CD4-positive, alpha-beta T cell treated with Interleukin-2 at 100 ng/mL for 4 hours (primary cell): ENCODE results near the gene OARD1.
"Not testable (repeated sequence)": the region's sequence is repeated elsewhere in the genome, so short reads cannot be mapped to it uniquely, and the experiment has no call there.

Source experiments
- DNase-seq: peaks from one replicate; pipeline ENCODE4 v3.0.0-alpha.2; 2020; ENCODE audit warnings: low spot score

The OARD1 gene

DNA sequence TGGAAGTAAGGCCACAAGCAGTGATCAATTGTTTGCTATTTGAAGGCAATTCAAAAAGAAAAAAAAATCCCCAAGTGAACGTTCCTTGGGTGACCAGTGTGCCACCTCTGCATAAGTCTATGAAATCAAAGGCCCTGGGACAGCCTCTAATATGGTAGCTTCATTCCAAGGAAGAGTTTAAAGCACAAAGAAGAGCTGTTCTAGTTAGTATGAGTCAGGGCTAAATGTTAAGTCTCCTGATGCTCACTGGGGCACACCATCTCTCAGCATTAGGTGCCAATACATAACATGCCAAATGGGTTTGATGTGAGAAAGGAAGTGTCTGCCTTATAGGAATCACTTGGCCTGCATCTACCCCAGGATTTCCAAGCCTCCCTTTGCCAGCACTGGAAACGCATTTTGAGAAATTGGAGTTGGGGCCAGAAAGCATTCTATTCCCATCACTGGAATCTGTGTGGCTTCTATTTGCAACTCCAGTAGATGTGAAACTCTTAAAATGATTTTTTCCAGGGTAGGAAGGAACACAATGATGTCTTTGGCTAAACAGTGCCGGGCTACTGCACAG is 46.1 kb downstream of the OARD1 start:
- no peak for DNase-seq

DNA sequence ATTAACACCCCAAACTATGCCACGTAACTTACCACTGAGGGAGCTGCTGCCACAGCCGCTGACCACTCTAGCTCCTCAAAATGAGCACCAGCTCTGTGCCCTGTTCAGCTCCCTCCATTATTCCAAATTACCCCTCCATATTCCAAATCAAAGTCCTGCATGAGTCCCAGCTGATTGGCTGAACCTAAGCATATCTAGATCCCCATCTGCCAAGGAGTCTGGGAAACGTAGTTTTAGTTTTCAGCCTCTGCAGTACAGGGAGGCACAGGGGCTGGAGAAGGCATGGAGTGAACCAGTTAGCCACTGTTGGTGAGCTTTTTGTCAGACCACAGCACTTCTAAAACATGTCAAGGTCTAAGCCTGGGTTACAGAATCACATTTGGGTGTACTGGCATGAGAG is 49.0 kb downstream of the OARD1 start:
- DNase-seq = no peak

DNA sequence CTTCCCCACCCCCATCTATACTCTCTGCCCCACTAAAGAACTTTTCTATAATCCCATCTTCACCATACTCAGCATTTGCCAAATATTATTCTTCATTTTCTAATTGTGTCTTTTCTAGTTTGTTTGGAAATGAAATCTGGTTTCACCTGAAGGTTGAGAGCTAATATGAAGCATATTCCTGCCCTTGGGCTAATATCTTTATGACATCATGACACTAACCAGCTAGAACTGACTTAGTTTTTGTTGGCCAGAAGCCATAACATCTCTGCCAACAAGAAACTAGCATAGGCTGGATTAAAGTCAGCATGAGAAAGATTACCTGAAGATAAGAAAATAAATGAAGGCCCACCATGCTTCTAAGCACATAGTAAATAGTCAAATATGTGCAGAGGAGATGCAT is 49.9 kb downstream of the OARD1 start:
- no peak for DNase-seq

DNA sequence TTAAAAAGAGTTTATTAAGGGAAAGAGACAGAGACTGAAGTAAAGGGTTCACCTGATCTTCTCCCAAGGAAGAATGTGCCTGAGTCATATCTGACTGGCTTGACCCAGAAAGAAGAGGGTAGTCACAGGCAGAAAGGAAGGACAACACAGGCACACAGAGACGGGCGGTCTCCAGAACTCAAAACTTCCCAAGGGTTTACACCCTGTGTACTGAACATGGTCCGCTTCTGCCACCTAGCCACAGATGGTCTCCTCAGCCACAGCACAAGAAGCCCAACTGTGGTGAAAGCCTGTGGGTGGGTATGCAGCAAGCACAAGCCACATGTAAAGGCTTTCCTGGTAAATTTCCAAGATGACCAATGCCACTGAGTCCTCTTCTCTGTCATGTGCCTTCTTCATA is 50.3 kb downstream of the OARD1 start:
- no peak for DNase-seq

DNA sequence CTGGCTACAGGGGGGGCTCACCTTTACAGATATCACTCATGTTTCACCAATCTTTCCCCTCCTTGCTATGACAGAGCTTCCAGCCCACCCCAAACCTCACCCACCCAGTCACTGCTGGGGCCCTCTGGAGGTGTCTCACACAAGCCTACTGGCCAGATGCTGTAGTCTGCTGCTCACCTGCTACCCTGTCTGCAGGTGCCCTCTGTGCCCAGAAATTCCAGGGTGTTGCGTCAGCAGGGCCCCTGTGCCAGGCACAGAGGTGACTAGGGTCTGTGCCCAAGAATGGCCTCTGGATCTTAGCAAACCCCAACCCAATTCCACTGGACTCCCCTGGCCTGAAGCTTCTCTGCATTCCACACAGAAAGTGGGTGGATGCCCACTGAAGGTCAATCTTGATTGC is 54.5 kb downstream of the OARD1 start:
- DNase-seq = no peak

DNA sequence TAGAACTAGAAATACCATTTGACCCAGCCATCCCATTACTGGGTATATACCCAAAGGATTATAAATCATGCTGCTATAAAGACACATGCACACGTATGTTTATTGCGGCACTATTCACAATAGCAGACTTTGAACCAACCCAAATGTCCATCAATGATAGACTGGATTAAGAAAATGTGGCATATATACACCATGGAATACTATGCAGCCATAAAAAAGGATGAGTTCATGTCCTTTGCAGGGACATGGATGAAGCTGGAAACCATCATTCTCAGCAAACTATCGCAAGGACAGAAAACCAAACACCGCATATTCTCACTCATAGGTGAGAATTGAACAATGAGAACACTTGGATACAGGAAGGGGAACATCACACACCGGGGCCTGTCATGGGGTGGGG is 56.3 kb downstream of the OARD1 start:
- DNase-seq = not testable (repeated sequence)

DNA sequence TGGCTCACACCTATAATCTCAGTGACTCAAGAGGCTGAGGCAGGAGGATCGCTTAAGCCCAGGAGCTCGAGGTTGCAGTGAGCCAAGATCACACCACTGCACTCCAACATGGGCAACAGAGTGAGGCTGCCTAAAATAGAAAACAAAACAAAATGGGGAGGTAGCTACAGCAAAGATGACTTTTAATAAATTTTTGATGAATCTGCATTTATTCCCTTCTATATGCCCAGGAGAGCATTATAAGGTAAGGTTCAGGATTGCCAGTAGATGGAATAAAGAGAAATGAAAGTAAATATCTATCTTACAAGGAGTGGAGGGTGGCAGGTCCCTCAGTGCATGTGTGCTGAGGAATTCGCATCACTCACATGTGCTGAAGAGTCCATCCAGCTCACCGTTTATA is 57.4 kb downstream of the OARD1 start:
- no peak for DNase-seq
